Fibroblast of the conjunctiva (primary cell): ENCODE data around the gene POLR1G.
A peak's percentile ranks its signal among the peaks of the same experiment; 100 is the strongest.

ENCODE experiments used
- DNase-seq: peaks from one replicate; pipeline ENCODE4 v3.0.0-alpha.2; 2010; ENCODE audit warnings: low read depth

The POLR1G gene

DNA sequence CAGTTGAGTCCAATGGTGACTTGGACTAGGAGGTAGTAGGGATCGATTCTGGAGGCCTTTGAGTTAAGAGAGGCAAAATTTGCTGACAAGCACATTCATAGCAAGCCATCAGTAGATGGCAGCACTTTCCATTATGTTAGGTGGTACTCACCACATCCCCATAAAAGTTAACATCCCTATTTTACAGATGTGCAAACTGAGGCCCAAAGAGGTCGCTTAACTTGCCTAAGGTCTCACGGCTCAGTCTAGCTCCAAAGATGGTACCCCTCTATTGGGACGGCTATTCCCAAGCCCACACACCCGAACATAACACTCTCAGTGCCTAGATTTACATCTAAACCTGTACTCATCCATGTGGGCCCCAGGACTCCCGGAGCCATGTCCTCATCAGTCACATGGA lies 39.9 kb downstream of the POLR1G start:
- DNase-seq, result no peak

DNA sequence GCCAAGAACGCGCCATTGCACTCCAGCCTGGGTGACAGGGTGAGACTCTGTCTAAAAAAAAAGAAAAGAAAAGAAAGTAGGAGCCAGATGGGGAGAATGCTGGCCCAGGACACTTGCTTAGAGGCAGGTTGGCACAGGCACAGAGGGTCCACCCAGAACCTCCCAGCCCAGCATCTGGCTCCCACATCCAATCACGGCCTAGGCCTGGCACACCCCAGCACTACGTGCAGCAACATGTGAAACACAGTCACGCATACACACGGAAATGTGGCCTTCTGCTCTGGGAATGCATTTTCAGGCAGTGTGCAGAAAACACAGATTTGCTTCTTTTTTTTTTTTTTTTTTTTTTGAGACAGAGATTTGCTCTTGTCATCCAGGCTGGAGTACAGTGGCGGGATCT lies 40.5 kb downstream of the POLR1G start:
- no peak for DNase-seq

DNA sequence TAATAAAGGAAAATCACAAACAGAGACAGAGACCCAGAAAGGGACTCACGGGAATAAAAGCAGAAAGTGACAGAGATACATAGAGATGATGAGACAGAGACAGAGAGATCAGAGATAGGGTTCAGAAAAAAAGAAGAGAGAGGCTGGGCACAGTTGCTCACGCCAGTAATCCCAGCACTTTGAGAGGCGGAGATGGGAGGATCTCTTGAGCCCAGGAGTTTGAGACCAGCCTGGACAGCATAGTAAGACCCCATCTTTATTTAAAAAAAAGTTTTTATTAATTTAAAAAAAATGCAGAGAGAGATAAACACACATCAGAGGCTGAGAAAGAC lies 41.9 kb downstream of the POLR1G start:
- DNase-seq, result no peak

DNA sequence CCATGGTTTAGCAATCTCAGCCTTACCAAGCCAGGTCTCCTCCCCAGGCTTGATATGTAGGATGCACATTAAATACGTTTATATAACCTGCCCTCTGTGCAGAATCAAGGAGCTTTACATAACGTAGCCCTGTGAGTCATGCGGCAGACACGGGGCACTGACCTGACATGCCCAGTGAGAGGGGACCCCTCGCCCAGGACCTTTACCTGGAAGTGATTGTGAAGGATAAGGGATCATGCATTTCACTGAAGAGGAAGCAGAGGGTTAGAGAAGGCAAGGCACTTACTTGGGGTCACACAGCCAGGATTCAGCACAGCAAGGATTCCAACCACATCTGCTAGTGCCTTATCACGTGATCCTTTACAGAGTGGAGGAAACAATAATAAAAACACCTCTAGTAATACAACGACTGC lies 42.4 kb downstream of the POLR1G start:
- DNase-seq, result no peak

DNA sequence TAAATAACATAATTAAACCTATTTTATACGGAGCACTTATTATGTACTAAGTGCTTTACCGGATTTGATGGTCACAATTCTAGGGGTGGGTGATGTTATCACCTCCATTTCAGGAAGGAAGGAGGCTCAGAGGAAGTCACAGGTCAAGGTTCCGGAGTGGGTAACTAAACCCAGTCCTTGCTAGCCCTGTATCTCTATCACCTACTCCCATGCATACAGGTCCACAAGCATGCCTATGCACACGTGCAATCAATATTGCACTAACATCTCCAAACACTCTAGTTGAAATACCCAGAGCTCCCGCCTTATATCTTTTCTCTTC lies 43.5 kb downstream of the POLR1G start:
- DNase-seq, result no peak

DNA sequence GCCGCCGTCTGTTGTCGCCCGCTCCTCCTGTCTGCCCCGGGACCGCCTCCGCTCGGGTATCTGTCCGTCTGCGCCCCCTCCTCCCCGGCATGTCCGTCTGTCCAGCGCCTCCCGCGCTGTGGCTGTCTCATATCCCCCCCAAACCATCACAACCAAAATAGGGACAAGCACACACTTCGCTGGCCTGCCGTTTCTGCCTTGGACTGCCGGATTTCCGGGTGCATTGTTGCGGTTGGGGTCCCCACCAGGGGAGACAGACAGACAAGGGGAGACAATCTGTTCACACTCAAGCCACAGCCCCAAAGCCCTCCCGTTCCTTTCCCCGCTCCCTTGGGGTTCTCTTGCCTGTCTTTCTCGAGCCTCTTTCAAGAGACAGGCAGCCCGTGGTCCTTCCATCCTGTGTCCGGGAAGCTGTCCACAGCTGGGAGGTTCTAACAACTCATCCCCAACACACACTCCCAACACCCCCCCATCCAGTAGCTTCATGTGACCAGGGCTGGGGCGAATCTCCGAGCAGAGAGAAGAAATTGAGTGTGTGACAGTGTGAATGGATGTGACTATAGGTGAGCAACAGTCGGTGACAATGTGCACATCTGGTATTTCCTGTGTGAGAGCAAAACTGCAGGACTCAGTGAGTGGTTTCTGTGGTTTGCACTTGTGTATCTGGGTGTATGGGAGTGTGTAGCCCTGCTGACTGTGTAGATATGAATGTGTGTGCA lies 44.8 kb downstream of the POLR1G start:
- no peak for DNase-seq

DNA sequence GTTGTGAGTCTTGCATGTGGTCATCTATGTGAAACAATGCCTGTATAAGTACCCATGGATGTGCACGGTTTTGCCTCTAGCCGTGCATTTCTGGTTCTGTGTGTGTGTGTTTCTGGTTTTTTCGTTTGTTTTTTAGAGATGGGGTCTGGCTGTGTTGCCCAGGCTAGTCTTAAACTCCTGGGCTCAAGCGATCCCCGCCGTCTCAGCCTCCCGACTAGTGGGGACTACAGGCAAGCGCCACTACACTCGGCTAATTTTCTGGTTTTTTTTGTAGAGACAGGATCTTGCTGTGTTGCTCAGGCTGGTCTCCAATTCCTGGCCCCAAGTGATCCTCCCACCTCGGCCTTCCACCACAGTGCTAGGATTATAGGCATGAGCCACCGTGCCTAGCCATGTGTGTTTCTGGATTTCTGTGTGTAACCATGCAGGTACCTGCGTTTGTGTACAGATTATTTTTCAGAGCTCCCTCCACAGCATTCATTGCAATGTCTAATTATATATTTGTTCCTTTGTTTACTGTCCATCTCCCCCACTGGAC lies 45.5 kb downstream of the POLR1G start:
- no peak for DNase-seq

DNA sequence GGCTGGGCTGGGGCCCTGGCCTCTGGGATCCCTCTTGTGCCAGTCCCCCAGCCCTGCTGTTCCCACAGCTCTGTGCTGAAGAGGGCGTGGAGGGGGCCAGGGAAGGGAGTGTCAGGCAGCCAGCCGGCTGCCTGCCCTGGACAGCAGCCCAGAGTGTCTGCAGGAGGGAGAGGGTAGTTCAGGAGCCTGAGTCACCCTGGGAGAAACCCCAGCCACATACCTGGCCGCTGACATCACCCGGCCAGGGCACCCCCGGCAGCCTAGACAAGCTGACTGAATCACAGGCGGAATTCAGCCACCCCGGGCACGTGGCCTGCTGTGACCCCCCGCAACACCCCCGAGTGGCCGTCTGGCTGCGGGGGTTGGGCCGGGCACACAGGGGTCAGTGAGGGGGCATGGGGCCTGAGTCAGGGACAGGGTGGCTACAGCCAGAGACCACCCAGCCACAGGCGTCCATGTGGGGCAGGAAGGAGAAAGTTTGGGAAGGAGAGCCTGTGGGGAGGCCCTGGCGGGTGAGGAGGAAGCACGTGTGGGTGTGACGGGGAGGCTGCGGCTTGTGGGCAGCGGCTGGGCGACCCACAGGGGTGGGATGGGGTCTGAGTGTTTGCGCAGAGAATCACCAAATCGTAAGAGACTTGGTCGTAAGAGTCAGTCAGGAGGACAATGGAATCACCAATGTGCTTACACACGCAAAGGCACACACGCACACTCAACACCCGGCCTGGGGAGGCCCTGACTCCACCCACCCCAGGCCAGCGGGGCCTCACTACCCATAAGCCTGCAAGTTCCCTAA lies 49.5 kb downstream of the POLR1G start:
- DNase-seq, result peak; percentile 98

DNA sequence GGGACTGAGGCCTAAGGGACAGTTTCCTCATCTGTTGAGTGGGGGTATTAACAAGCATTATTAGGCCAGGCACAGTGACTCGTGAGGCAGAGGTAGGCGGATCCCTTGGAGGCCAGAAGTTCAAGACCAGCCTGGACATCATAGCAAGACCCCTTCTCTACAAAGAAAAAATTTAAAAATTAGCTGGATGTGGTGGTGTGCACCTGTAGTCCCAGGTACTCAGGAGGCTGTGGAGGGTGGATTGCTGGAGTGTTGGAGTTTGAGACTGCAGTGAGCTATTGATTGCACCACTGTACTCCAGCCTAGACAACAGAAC lies 50.0 kb downstream of the POLR1G start:
- DNase-seq, result no peak

DNA sequence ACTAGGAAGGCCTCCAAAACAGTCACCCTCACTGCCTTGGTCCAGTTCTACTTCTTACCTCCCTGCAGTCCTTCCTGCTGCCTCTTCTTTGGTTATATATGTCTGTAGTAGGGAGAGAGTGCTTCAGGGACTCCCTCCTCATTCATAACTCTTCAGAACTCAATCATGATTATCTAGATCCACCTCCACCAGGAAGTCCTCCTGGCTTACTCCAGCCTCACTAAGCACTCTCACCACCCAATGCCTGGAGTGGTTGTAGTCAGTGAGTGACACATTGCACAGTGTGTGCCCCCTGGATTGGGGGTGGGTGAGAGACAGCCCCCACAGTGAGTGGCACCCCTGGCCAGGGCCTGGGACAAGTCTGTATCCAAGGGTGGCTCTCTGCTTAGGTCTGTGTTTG lies 51.3 kb downstream of the POLR1G start:
- DNase-seq, result no peak
